22Rv1 (cell line): ENCODE data around the gene ZNF821.
A peak's percentile ranks its signal among the peaks of the same experiment; 100 is the strongest.
"Not testable (repeated sequence)": the region's sequence is repeated elsewhere in the genome, so short reads cannot be mapped to it uniquely, and the experiment has no call there.

ENCODE experiments used
- H3K27ac ChIP-seq: fragments of 450-650 bp; 2 replicates; pipeline ENCODE4 v1.5.1; 2017
- ZFX ChIP-seq: fragments of 450-650 bp; IDR thresholded peaks from 2 replicates; pipeline ENCODE4 v1.6.1; 2017; ENCODE audit warnings: antibody characterized with exemption, borderline replicate concordance
- TF ChIP-seq, protein P1 (sequence below): fragments of 450-650 bp; IDR thresholded peaks from 2 replicates; pipeline ENCODE4 v1.5.1; 2017; ENCODE audit warnings: mild to moderate bottlenecking

Gene ZNF821

DNA sequence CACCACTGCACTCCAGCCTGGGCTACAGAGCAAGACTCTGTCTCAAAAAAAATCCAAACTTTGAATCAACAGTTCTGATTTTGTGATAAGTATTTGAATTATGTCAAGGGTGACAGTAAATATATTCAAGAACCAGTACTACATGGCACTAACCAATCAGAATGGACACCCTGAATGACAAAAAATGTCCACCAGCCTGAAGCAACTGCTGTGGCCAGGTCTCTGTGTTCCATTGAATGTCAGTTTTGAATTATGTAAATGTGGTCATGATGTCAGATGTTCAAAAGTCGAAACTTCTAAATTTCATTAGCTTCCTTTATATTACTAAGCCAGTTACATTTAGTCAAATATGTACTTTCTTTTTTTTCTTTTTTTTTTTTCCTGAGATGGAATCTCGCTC lies 53.6 kb downstream of the ZNF821 start:
- no peak overlapping the region for H3K27ac ChIP-seq
- TF ChIP-seq, protein P1, sequence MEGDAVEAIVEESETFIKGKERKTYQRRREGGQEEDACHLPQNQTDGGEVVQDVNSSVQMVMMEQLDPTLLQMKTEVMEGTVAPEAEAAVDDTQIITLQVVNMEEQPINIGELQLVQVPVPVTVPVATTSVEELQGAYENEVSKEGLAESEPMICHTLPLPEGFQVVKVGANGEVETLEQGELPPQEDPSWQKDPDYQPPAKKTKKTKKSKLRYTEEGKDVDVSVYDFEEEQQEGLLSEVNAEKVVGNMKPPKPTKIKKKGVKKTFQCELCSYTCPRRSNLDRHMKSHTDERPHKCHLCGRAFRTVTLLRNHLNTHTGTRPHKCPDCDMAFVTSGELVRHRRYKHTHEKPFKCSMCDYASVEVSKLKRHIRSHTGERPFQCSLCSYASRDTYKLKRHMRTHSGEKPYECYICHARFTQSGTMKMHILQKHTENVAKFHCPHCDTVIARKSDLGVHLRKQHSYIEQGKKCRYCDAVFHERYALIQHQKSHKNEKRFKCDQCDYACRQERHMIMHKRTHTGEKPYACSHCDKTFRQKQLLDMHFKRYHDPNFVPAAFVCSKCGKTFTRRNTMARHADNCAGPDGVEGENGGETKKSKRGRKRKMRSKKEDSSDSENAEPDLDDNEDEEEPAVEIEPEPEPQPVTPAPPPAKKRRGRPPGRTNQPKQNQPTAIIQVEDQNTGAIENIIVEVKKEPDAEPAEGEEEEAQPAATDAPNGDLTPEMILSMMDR: no peak

DNA sequence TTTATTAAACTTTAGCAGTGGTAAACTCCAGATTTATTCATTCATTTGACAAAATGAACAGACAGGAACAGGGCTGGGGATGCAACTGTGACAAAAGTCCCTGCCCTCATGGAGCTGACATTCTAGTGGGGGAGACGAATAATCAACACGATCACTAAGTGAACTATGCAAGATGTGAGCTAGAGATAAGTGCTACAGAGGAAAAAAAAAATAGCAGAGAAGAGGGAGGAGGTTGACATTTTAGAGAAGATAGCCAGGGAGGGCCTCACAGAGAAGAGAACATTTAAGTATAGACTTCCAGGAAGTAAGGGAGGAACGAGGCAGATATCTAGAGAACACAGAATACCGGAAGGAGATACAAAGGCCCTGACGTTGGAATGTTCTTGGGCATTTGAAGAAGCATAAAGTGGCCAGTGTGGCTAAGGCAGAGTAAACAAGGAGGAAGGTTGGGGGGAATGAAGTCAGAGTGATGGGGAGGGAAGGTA lies 57.4 kb downstream of the ZNF821 start:
- no peak for TF ChIP-seq ZFX
- TF ChIP-seq, protein P1: no peak
- H3K27ac ChIP-seq: no peak overlapping the region

DNA sequence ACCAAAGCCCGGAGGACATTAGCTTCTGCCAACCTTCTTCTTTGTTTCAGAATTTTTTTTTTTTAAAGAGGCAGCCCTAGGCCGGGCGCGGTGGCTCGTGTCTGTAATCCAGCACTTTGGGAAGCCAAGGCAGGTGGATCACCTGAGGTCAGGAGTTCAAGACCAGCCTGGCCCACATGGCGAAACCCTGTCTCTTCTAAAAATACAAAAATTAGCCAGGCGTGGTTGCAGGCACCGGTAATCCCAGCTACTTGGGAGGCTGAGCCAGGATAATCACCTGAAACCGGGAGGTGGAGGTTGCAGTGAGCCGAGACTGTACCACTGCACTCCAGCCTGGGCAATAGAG lies 66.9 kb downstream of the ZNF821 start:
- not testable (repeated sequence) for H3K27ac ChIP-seq

GRCh38 chr16:71811261-71811803 lies 72.7 kb downstream of the ZNF821 start:
- H3K27ac ChIP-seq: no peak overlapping the region
- TF ChIP-seq, protein P1: no peak
- TF ChIP-seq ZFX: no peak

DNA sequence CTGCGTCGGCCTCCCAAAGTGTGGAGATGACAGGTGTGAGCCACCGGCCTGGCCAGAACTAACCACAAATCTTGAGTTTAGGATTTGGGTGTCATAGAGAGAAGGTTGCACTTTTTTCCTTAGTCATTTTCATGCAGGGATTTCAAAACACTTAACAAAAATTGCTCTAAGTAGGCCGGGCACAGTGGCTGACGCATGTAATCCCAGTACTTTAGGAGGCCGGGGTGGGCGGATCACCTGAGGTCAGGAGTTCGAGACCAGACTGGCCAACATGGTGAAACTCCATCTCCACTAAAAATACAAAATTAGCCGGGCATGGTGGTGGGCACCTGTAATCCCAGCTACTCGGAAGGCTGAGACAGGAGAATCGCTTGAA lies 73.8 kb downstream of the ZNF821 start:
- peak overlapping the region; percentile 92 for H3K27ac ChIP-seq
